PC-3 (cell line): ENCODE measurements around the gene CACHD1. TPM values are rescaled to one million over a fixed set of nuclear protein-coding genes. Genes with fewer than 3 reads are reported as not detected.

Experiments used
- ATAC-seq: fragments of 200-7000 bp; cut with Tn5 transposase; 2 replicates; pipeline ENCODE4 v1.9.1; 2020; ENCODE audit warnings: mild to moderate bottlenecking, moderate library complexity
- BruUV-seq: library from RNA; stranded (reverse); fragments of 400-500 nt; replicated peaks from 2 replicates; lab custom pipeline; 2021; lab: Mats Ljungman, UMichigan
- CTCF ChIA-PET: fragments of 300-600 bp; sonication (Branson Sonifier 250); formaldehyde crosslinking; loops from one replicate; lab custom pipeline; 2022; ENCODE audit warnings: antibody characterized with exemption; lab: Charles Lee
- POLR2A ChIA-PET: fragments of 300-600 bp; sonication (Branson Sonifier 250); formaldehyde crosslinking; loops from one replicate; lab custom pipeline; 2022; ENCODE audit warnings: antibody characterized with exemption; ENCODE audit not compliant: unreplicated experiment; lab: Charles Lee
- DNase-seq: peaks from one replicate; pipeline ENCODE4 v3.0.0-alpha.2; 2015
- H2AFZ ChIP-seq: fragments of 300-600 bp; sonication (generic); 2 replicates; pipeline ENCODE4 v1.6.0; 2016; ENCODE audit warnings: antibody characterized with exemption, low read length
- H3F3A ChIP-seq: fragments of 300-600 bp; sonication (generic); one replicate; pipeline ENCODE4 v1.6.0; 2017; ENCODE audit warnings: antibody characterized with exemption, low read length, control low read depth, mild to moderate bottlenecking; ENCODE audit not compliant: unreplicated experiment
- H3K27ac ChIP-seq: fragments of 300-600 bp; sonication (generic); 2 replicates; pipeline ENCODE4 v1.5.1; 2016; ENCODE audit warnings: mild to moderate bottlenecking, low read length
- H3K27me3 ChIP-seq: fragments of 300-600 bp; sonication (generic); 2 replicates; pipeline ENCODE4 v1.6.1; 2016; ENCODE audit warnings: low read length, mixed read lengths
- H3K36me3 ChIP-seq: fragments of 300-600 bp; sonication (generic); 2 replicates; pipeline ENCODE4 v1.6.1; 2016; ENCODE audit warnings: low read depth, mixed run types, low read length, mixed read lengths
- H3K4me1 ChIP-seq: fragments of 300-600 bp; sonication (generic); 2 replicates; pipeline ENCODE4 v1.5.1; 2016; ENCODE audit warnings: low read length; ENCODE audit not compliant: insufficient read depth
- H3K4me2 ChIP-seq: fragments of 300-600 bp; sonication (generic); 2 replicates; pipeline ENCODE4 v1.6.0; 2016; ENCODE audit warnings: low read length
- H3K4me3 ChIP-seq: fragments of 300-600 bp; sonication (generic); 2 replicates; pipeline ENCODE4 v1.5.1; 2016; ENCODE audit warnings: mild to moderate bottlenecking, low read length, mixed read lengths
- H3K79me2 ChIP-seq: fragments of 300-600 bp; sonication (generic); 2 replicates; pipeline ENCODE4 v1.6.1; 2017; ENCODE audit warnings: low read length, mixed read lengths
- H3K9ac ChIP-seq: fragments of 300-600 bp; sonication (generic); 2 replicates; pipeline ENCODE4 v1.6.0; 2016; ENCODE audit warnings: mild to moderate bottlenecking, low read length
- H3K9me2 ChIP-seq: fragments of 300-600 bp; sonication (generic); replicated peaks from 2 replicates; pipeline ENCODE4 v1.6.1; 2016; ENCODE audit warnings: mixed run types, low read length, mixed read lengths
- H3K9me3 ChIP-seq: fragments of 300-600 bp; sonication (generic); 2 replicates; pipeline ENCODE4 v1.6.1; 2016; ENCODE audit warnings: low read length, mixed read lengths
- H4K20me1 ChIP-seq: fragments of 300-600 bp; sonication (generic); 2 replicates; pipeline ENCODE4 v1.6.1; 2016; ENCODE audit warnings: low read length, mixed read lengths
- EZH2 ChIP-seq: fragments of 300-600 bp; sonication (generic); IDR thresholded peaks from one replicate; pipeline ENCODE4 v1.6.1; 2017; ENCODE audit warnings: antibody characterized with exemption, mild to moderate bottlenecking, low read length; ENCODE audit not compliant: unreplicated experiment
- EZH2phosphoT487 ChIP-seq: fragments of 300-600 bp; sonication (generic); IDR thresholded peaks from 2 replicates; pipeline ENCODE4 v1.6.1; 2018; ENCODE audit warnings: mild to moderate bottlenecking, antibody characterized with exemption, low read length, borderline replicate concordance
- intact Hi-C: fragments of 100-400 bp; cut with micrococcal nuclease; formaldehyde crosslinking; loops from 2 replicates; pipeline ENCODE4 v1.9.0; 2023
- total RNA-seq: library from RNA; depleted of rRNA; stranded (reverse); fragments of >200 nt; gene quantifications from 2 replicates; pipeline ENCODE4 v1.2.3, GENCODE V29; 2014
- TF ChIP-seq, protein P1 (sequence below): fragments of 300-600 bp; sonication (generic); conservative IDR thresholded peaks from 2 replicates; pipeline ENCODE4 v1.5.1; 2017; ENCODE audit warnings: antibody characterized with exemption, low read depth, mild to moderate bottlenecking, low read length

Gene CACHD1
- total RNA-seq, 1 experiment from 2014 or later, result 6.6 TPM

DNA sequence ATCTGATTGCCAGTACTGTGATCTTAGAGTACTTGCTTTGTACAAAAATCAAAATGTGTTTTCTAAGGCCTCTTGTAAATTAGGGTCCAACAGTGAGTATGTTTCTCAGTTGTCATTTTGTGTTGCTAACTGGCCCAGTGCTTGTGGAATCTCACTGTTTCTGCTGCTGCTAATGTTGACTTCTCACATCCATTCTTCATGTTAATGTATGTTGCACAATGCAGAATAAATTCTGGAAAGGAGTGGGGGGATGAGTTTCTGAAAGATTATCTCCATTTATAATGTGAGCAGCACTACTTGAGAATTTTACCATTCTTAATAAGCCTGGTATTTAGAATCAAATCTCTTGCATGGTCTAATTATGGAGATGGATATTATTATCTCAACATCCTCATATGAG, 57.9 kb downstream of the CACHD1 start:
- ATAC-seq (no peak), DNase-seq (no peak)
- Histone ChIP-seq H3F3A (no peaks in the 10 kb centered on the region), H3K27me3 (no peaks in the 10 kb centered on the region), H3K9ac (no peak overlapping the region), H3K36me3 (no peaks in the 10 kb centered on the region), H3K9me3 (no peaks in the 10 kb centered on the region), H3K79me2 (no peaks in the 10 kb centered on the region), H2AFZ (no peak overlapping the region), H3K4me1 (0 out of 2 replicates have a peak, but pooled peaks cover 4% of the 10 kb centered on the region), H3K4me3 (no peak overlapping the region), H3K4me2 (no peak overlapping the region), H3K27ac (no peak overlapping the region), H4K20me1 (no peaks in the 10 kb centered on the region; the same call in 1 of the 2 replicates), H3K9me2 (no peaks in the 10 kb centered on the region)
- TF ChIP-seq, protein P1, sequence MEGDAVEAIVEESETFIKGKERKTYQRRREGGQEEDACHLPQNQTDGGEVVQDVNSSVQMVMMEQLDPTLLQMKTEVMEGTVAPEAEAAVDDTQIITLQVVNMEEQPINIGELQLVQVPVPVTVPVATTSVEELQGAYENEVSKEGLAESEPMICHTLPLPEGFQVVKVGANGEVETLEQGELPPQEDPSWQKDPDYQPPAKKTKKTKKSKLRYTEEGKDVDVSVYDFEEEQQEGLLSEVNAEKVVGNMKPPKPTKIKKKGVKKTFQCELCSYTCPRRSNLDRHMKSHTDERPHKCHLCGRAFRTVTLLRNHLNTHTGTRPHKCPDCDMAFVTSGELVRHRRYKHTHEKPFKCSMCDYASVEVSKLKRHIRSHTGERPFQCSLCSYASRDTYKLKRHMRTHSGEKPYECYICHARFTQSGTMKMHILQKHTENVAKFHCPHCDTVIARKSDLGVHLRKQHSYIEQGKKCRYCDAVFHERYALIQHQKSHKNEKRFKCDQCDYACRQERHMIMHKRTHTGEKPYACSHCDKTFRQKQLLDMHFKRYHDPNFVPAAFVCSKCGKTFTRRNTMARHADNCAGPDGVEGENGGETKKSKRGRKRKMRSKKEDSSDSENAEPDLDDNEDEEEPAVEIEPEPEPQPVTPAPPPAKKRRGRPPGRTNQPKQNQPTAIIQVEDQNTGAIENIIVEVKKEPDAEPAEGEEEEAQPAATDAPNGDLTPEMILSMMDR, result no peak
- TF ChIP-seq EZH2 (no peak), EZH2phosphoT487 (no peak)
- BruUV-seq, result no TSS peak
- ChIA-PET POLR2A (no interaction called here), CTCF (no interaction called here)
- intact Hi-C loops, result no loop called here

DNA sequence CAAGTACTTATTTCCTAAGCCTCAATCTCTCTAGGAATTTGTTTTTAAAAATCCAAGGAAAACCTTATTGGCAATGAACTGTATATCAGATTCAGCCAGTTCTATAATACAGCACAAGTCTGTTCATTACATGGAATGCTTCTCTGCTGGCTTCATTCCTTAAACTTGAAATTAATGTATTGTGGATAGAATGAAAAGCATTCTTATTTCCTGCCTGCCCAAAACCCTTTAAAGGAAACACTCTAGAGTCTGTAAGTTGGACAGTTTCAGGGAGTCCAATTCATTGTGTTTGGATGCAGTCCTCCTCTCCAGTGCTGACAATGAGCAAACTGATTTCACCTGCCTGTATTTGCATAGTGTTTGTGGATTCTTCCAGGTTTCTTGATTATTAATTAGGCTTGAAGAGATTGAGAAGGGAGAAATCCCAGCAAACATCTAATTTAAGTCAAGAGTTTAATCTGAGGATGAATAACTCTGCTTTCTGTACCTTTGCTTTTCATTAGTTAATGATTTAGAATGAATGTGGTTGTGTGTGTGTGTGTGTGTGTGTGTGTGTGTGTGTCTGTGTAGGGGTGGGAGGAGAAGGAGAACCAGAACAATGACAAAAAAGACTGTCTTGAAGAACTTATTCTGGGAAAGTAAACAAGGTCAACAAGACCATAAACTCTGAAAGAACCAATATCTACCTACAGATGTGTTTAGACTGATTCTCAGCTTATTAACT, 61.2 kb downstream of the CACHD1 start:
- Histone ChIP-seq H3K79me2 (no peaks in the 10 kb centered on the region), H3K27ac (no peak overlapping the region), H3K36me3 (no peaks in the 10 kb centered on the region), H3K9me3 (no peaks in the 10 kb centered on the region), H3F3A (no peaks in the 10 kb centered on the region), H2AFZ (no peak overlapping the region), H3K27me3 (no peaks in the 10 kb centered on the region), H3K9ac (no peak overlapping the region), H3K4me2 (no peak overlapping the region), H3K4me3 (no peak overlapping the region), H3K4me1 (peaks cover 9% of the 10 kb centered on the region), H4K20me1 (no peaks in the 10 kb centered on the region), H3K9me2 (no peaks in the 10 kb centered on the region)
- ATAC-seq (no peak), DNase-seq (no peak)
- CTCF ChIA-PET, result no interaction called here
- intact Hi-C loops, result no loop called here
- TF ChIP-seq EZH2 (no peak), EZH2phosphoT487 (no peak)
- TF ChIP-seq, protein P1, result no peak
- BruUV-seq, result no TSS peak
- POLR2A ChIA-PET, result no interaction called here

DNA sequence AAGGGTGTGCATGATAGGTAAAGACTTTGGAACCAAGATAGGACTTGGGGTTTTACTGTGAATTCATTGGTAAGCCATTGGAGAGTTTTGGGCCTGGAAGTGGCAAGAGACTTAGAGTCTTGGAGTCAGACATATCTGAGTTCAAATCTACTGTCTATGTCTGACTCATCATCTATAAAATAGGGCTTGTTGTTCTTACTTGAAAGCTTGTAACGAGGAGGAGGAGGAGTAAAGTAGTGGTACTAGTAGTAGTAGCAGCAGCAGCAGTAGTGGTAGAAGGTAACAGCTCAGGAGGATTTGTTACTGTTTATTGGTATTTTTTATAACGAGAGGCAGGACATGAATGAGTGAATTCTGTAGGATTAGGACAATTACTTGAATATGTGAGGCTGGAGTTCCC, 62.7 kb downstream of the CACHD1 start:
- H3K4me2 ChIP-seq, result no peak overlapping the region
- no peak overlapping the region for H3K4me3 ChIP-seq
- ChIA-PET CTCF (interaction anchor here (0.6 kb wide), 1 partner anchor 151 kb away, joined by 9 read pairs; no protein-coding TSS in a partner anchor), POLR2A (no interaction called here)
- intact Hi-C loops, result no loop called here
- H3K27me3 ChIP-seq, result no peaks in the 10 kb centered on the region
- no peaks in the 10 kb centered on the region for H3F3A ChIP-seq
- TF ChIP-seq EZH2phosphoT487 (no peak), EZH2 (no peak)
- ATAC-seq (peak; percentile 28; the same call in 1 of the 2 replicates), DNase-seq (peak; percentile 66)
- H4K20me1 ChIP-seq, result no peaks in the 10 kb centered on the region
- H2AFZ ChIP-seq, result no peak overlapping the region
- no peak overlapping the region for H3K27ac ChIP-seq
- BruUV-seq, result no TSS peak
- no peaks in the 10 kb centered on the region for H3K79me2 ChIP-seq
- no peaks in the 10 kb centered on the region for H3K9me3 ChIP-seq
- no peaks in the 10 kb centered on the region for H3K9me2 ChIP-seq
- peaks cover 21% of the 10 kb centered on the region for H3K4me1 ChIP-seq
- H3K36me3 ChIP-seq, result no peaks in the 10 kb centered on the region
- H3K9ac ChIP-seq, result no peak overlapping the region
